Activated T-cell treated with anti-CD3 and anti-CD28 coated beads for 1 hour (primary cell): Measurements from ENCODE around the gene MACO1.

ENCODE experiments used
- DNase-seq: peaks from one replicate; pipeline ENCODE4 v3.0.0-alpha.2; 2020; ENCODE audit warnings: low read depth

The MACO1 gene

DNA sequence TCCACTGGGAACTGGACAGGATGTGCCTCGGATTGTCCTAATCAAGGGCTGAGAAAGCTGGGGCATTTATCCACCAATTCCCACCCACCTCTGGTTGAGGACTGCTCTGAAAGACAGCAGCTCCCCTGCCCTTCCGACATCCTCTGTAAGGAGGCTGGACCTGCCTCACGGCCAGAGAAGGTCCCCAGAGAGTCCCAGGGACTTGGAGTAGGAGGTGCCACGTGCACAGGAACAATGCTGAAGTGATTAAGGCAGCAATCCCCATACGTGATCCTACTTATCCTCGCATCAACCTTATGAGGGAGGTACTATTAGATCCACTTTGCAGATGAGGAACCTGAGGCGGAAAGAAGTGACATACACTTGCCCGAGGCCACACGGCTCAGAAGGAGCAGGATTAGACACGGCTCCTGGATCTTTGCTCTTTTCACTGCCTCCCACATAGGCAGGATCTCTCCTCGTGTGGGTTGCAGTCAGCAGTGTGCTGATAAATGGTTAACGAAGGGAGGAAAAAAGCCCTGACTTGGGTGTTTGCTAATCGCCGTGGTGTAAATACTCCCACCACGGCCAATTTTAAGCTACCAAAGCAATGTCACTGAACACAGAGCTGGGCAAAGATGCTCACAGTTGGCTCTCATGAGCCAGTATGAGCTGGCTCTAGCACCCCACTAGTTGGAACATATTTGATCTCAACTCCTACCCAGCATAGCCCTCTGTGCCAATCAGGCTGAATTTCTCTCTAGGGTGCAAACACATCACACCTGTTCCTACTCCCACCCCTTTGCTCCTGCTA lies 94.1 kb downstream of the MACO1 start:
- no peak for DNase-seq

- no peak for DNase-seq
Measured at GRCh38 chr1:25525361-25525688, 94.6 kb downstream of the MACO1 start.

GRCh38 chr1:25526753-25527152 lies 96.1 kb downstream of the MACO1 start:
- no peak for DNase-seq

- DNase-seq, result no peak
Measured at GRCh38 chr1:25527226-25527846, 96.6 kb downstream of the MACO1 start.

- no peak for DNase-seq
Measured at GRCh38 chr1:25527946-25528595, 97.4 kb downstream of the MACO1 start.

GRCh38 chr1:25528881-25529517 lies 98.3 kb downstream of the MACO1 start:
- DNase-seq, result no peak

GRCh38 chr1:25529518-25530185 lies 99.0 kb downstream of the MACO1 start:
- no peak for DNase-seq

DNA sequence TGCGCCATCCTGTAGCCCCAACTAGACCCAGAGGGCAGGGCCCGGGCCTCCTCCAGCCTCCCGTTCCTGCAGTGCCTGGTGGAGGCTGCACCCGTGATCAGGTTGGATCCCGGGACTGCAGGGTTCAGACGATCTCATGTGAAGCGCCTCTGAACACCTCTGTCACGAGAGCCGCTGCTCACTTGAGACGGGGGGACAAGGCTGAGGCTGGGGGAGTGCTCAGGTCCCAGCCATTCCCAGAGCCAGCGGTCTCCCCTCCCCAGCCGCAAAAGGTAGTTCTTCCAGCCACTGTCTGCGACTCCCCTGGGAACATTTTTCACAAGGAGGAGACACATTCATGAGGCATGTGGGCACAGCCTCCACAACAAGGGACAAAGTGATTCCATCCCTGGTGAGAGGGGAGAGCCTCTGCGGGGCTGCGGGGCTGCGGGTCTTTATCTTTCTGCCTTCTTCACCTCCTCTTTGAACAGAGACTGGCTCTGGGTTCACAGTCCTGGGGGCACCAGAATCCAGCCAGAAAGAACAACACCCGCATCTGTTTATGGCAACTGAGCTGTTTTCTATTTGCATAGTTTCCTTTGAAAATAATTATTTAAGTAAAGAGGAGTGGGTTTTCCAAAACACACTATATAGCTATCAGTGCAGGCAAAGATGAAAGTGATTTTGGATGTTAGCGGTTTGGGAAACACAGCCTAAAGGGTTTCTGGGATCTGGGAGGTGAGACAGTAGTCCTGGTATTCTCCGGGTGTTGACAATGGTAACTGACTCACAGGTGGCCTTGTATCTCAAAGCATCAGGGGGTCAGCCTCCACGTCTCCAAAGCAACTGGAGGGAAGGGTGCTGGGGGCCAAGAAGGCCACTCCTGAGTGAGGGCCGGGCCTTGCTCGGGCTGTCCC lies 99.7 kb downstream of the MACO1 start:
- no peak for DNase-seq

DNA sequence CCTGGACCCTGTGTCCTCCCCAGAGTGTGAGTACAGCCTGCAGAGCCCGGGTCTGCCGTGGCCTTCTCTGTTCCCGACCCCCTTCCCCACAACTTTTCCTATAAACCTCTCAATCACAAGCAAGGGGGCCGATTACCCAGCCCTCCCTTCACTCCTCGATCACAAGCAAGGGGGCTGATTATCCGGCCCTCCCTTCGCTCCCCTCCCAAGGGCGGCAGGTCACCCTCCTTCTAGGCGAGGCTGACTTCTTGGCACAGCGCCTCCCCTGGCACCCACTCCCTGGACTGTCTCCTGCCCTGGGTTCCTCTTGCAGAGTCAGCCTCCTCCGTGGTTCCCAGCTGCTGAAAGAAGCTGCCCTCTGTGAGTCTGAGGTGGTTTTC lies 100.4 kb downstream of the MACO1 start:
- no peak for DNase-seq

DNA sequence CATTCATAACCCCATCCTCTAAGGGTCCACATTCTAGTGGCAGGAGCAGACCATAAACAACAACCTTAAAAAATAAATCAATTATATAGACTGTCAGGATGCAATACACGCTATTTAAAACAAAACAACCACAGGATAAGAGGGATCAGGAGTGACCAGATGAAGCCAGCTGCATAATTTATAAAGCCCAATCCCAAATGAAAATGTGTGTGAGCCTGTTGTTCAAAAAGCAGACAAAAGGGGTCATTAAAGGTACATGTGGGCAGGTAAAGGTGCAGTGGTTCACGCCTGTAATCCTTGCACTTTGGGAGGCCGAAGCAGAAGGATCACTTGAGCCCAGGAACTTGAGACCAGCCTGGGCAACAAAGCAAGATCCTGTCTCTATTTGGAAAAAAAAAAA lies 102.3 kb downstream of the MACO1 start:
- no peak for DNase-seq

DNA sequence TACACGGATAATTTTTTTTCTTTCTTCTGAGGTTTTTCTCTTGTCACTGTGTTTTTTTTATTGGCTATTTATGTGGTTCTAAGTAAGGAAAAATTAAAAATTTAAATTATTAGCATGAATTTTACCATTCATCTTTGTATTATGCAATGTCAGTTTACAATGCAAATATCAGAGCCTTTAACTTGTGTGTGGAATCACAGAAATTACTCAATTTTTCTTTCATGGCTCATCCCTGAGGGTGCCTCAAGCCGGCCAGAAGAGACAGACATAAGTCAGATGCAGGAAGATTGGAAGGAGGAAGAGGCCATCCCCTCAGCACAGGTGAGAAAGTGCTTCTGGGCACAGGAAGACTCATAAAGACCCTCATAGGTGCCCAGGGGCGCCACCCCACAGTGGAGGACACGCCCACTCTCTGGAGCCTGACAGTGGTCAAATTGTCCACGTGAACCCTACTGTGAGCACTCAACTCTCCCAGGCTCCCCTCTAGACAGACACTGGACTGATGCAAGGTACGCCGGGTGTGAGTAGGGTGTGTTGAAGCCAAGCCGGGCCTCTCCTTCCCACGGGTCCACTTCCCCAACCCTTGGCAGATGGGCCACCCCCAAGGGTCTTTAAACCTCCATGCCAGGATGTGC lies 103.2 kb downstream of the MACO1 start:
- no peak for DNase-seq

- DNase-seq, result no peak
Measured at GRCh38 chr1:25534410-25534788, 103.7 kb downstream of the MACO1 start.

- no peak for DNase-seq
Measured at GRCh38 chr1:25536124-25536523, 105.4 kb downstream of the MACO1 start.

- DNase-seq, result no peak
Measured at GRCh38 chr1:25537153-25537831, 106.6 kb downstream of the MACO1 start.

- no peak for DNase-seq
Measured at GRCh38 chr1:25538191-25538767, 107.6 kb downstream of the MACO1 start.

- DNase-seq, result no peak
Measured at GRCh38 chr1:25540750-25541342, 110.1 kb downstream of the MACO1 start.

- DNase-seq, result no peak
Measured at GRCh38 chr1:25541425-25541824, 110.7 kb downstream of the MACO1 start.

DNA sequence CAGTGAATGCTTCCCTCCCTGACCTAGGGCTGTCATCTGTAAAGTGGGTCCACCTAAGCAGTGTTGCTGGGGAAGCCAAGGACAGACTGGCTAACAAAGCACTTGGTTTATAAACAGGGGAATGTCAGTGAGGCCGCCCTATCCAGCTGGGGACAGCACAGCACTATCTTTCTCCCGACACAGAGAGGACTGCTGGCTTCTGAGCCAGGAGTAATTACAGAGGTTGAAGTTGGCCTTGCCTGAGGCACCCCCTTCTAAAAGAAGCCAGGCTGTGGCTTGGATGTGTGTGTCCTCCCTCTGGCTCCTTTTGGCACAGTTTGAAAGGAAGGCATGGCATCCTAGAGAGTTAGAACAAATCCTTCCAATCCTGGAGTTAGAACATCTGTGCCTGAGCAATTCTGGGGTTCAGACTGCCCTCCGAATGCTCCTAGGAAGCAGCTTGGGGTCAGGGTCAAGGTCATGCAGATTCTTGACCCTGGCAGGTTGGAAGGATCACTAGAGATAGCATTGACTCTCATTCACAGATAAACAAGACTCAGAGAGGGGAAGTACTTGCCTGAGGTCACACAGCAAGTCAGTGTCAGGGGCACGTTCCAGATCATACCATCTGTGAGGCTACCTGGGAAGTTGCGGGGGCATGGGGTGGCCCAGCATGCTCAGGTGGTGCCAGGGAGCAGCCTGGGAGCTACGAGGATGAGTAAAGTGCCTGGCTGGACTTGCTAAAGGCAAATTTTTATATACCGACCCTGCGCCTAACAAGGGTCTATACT lies 111.4 kb downstream of the MACO1 start:
- DNase-seq, result no peak

DNA sequence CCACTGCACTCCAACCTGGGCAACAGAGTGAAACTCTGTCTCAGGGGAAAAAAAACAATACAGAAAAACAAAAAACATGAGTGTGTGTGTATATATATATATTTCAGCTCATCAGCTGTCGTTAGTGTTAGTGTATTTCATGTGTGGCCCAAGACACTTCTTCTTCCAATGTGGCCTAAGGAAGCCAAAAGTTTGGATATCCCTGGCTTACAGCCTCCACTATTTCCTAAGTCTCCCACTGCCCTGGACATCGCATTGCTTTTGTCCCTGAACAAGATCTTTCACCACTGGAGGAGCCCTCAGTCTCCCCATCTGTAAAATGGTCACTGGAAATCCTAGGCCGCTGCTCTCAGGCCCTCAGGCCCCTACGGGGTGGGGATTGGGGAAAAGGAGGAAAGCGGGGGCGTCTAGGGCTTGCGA lies 112.3 kb downstream of the MACO1 start:
- DNase-seq, result no peak
